A673 (cell line): ENCODE results near the gene MXRA7.

ENCODE experiments used
- CTCF ChIP-seq: fragments of 300-800, 200-600 bp; sonication (generic); conservative IDR thresholded peaks from 2 replicates; pipeline ENCODE4 v1.5.1; 2017; ENCODE audit warnings: low read depth, mild to moderate bottlenecking, antibody characterized with exemption, low read length, moderate library complexity, mixed read lengths
- EZH2 ChIP-seq: fragments of 200-600 bp; sonication (generic); IDR thresholded peaks from 2 replicates; pipeline ENCODE4 v1.6.1; 2017; ENCODE audit warnings: borderline replicate concordance, low read depth, mild to moderate bottlenecking, mixed read lengths, antibody characterized with exemption, low read length; ENCODE audit not compliant: poor library complexity, severe bottlenecking

- TF ChIP-seq CTCF (no peak), EZH2 (no peak)
These were observed 2.6 kb downstream of the MXRA7 start for GRCh38 chr17:76707985-76708807.
